Choroid plexus epithelial cell (primary cell): ENCODE results near the gene MAGEB2.

Source experiments
- DNase-seq: peaks from one replicate; pipeline ENCODE4 v3.0.0-alpha.2; 2010; ENCODE audit warnings: low read depth
- H3K4me3 ChIP-seq: 2 replicates; pipeline ENCODE4 v1.5.1; 2011; ENCODE audit warnings: low read depth, mild to moderate bottlenecking, control low read depth, low read length, moderate library complexity
- CTCF ChIP-seq: conservative IDR thresholded peaks from 2 replicates; pipeline ENCODE4 v1.5.1; 2011; ENCODE audit warnings: low read depth, mild to moderate bottlenecking, control low read depth, inconsistent platforms, low read length, moderate library complexity

Gene MAGEB2

DNA sequence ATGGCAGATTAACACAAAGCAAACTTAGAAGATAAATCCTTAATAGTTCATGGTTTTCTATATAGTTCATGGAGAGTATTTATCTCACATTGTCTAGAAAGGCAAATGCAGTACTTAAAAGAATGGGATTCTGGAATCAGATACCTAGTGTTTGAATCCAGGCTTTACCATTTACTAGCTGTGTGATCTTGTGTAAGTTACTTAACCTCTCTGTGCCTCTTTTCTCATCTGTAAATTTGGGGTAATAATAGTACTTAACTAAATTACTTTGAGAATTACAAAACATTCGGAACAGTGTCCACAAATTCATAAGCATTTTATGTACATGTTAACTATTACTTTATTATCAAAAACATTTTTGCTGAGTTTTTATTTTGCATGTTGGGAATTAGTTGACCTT lies 47.4 kb downstream of the MAGEB2 start:
- no peak for DNase-seq
- no peak for TF ChIP-seq CTCF
- H3K4me3 ChIP-seq, result no peak overlapping the region
